Measurements from ENCODE around the gene VOPP1.

DNA sequence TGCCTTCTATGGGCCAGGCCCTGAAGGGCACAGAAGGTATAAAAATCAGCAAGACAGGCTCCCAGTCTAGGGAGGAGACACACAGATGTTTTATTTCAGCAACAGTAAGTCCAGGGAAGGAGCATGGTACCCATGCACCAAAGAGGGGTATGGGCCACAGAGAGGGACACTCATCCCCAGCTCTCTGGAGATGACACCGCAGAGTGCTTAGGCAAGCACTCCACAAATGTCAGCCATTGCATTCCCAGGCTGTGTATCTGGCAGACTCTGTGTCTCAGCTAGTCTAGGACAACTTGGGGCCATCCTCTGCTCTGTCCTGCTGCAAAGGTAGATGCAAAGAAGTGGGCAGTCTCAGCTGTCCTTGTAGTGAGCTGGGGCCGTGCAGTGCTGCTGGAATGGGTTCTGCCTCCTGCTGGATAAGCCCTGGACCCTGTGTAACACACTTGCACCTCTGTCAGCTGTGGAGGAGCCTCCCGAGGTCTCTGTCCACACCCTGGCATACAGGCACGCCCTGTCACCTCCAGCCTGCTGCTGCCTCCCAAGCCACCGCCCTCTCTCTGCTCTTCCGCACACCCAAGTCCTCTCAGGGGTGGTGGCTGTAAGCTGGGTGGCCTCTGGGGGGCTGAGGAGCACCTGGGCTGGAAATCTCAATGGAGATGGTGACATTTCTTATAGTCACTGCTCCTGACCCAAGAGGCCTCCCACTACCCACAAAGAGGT, 57.6 kb downstream of the VOPP1 start:
- TF ChIP-seq, protein P1, sequence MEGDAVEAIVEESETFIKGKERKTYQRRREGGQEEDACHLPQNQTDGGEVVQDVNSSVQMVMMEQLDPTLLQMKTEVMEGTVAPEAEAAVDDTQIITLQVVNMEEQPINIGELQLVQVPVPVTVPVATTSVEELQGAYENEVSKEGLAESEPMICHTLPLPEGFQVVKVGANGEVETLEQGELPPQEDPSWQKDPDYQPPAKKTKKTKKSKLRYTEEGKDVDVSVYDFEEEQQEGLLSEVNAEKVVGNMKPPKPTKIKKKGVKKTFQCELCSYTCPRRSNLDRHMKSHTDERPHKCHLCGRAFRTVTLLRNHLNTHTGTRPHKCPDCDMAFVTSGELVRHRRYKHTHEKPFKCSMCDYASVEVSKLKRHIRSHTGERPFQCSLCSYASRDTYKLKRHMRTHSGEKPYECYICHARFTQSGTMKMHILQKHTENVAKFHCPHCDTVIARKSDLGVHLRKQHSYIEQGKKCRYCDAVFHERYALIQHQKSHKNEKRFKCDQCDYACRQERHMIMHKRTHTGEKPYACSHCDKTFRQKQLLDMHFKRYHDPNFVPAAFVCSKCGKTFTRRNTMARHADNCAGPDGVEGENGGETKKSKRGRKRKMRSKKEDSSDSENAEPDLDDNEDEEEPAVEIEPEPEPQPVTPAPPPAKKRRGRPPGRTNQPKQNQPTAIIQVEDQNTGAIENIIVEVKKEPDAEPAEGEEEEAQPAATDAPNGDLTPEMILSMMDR (IDR thresholded peaks at IDR 0.05) = no peak
- no peak for TF ChIP-seq POLR2A (IDR thresholded peaks at IDR 0.05)

Measured in right lobe of liver (tissue), 4 donors.